Thoracic aorta (tissue), 2 donors: Measurements from ENCODE around the gene PSMA8. TPM values are rescaled to one million over a fixed set of nuclear protein-coding genes. Genes with fewer than 3 reads are reported as not detected.
"Not testable (repeated sequence)": the region's sequence is repeated elsewhere in the genome, so short reads cannot be mapped to it uniquely, and the experiment has no call there.

ENCODE experiments used
- ATAC-seq: fragments of 150-250 bp; one replicate; pipeline ENCODE4 v1.8.0; 2017; ENCODE audit warnings: low read depth; ENCODE audit not compliant: insufficient number of reproducible peaks, low FRiP score
- DNase-seq: peaks from one replicate; pipeline ENCODE4 v3.0.0-alpha.2; 2020; ENCODE audit warnings: low spot score
- H3K27ac ChIP-seq, 2 donors: fragments of 200-600 bp; sonication (generic); 1 replicate in 1 of 2; 2 replicates in 1 of 2; pipeline ENCODE4 v1.5.1; 2016; ENCODE audit warnings: mild to moderate bottlenecking in 2 of 2, moderate library complexity in 2 of 2
- H3K27me3 ChIP-seq: fragments of 200-600 bp; sonication (generic); replicated peaks from 2 replicates; pipeline ENCODE4 v1.6.0; 2016; ENCODE audit warnings: mild to moderate bottlenecking; ENCODE audit not compliant: insufficient read depth
- H3K36me3 ChIP-seq: fragments of 200-600 bp; sonication (generic); one replicate; pipeline ENCODE4 v1.5.1; 2016
- H3K4me1 ChIP-seq, 2 donors: fragments of 200-600 bp; sonication (generic); 1 replicate in 1 of 2; 2 replicates in 1 of 2; pipeline versions ENCODE4 v1.5.1 to v1.6.0; 2016; ENCODE audit warnings: low read depth in 2 of 2, mild to moderate bottlenecking in 1 of 2; ENCODE audit not compliant: control insufficient read depth in 1 of 2
- H3K4me3 ChIP-seq: fragments of 200-600 bp; sonication (generic); 2 replicates; pipeline ENCODE4 v1.5.1; 2016; ENCODE audit warnings: mild to moderate bottlenecking
- H3K9me3 ChIP-seq: fragments of 200-600 bp; sonication (generic); 2 replicates; pipeline ENCODE4 v1.5.1; 2016
- total RNA-seq, 2 donors: library from RNA; depleted of rRNA; stranded (reverse); fragments of >200 nt; gene quantifications; one replicate each; pipeline versions ENCODE4 v1.1.0 to v1.2.3, GENCODE V29; 2016
- TF ChIP-seq, protein P1 (sequence below): fragments of 200-600 bp; sonication (generic); IDR thresholded peaks from one replicate; pipeline ENCODE4 v1.5.1; 2019; ENCODE audit warnings: antibody characterized with exemption

PSMA8 gene
- total RNA-seq, 2 donors from 2014 or later: not detected

- TF ChIP-seq, protein P1, sequence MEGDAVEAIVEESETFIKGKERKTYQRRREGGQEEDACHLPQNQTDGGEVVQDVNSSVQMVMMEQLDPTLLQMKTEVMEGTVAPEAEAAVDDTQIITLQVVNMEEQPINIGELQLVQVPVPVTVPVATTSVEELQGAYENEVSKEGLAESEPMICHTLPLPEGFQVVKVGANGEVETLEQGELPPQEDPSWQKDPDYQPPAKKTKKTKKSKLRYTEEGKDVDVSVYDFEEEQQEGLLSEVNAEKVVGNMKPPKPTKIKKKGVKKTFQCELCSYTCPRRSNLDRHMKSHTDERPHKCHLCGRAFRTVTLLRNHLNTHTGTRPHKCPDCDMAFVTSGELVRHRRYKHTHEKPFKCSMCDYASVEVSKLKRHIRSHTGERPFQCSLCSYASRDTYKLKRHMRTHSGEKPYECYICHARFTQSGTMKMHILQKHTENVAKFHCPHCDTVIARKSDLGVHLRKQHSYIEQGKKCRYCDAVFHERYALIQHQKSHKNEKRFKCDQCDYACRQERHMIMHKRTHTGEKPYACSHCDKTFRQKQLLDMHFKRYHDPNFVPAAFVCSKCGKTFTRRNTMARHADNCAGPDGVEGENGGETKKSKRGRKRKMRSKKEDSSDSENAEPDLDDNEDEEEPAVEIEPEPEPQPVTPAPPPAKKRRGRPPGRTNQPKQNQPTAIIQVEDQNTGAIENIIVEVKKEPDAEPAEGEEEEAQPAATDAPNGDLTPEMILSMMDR: no peak
- ATAC-seq (no peak), DNase-seq (no peak)
- Histone ChIP-seq H3K27me3 (no peaks in the 10 kb centered on the region), H3K36me3 (no peaks in the 10 kb centered on the region), H3K27ac (no peak overlapping the region), H3K4me3 (no peak overlapping the region), H3K9me3 (no peaks in the 10 kb centered on the region), H3K4me1 (no peaks in the 10 kb centered on the region)
These were observed 99.5 kb downstream of the PSMA8 start for GRCh38 chr18:26233208-26233607.

DNA sequence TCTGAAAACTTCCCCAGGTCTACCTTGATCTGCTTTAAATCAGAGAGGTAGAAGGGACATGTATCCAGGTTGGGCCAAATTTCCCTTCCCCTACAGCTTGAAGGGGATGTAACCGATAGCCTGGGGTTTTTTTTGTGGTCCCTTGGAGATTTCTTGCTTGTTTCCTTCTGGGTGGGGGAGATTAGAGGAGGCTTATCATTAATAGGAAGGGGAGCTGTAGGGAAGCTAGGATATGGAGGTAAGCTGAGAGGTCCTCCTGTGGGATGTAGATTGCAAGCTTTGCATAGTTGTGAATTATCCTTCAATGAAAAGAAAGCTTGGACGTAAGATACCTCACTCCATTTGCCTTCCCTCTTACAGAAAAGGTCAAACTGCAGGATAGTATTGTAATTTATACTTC lies 103.7 kb downstream of the PSMA8 start:
- H3K9me3 ChIP-seq, DNase-seq, H3K36me3 ChIP-seq, H3K27ac ChIP-seq, ATAC-seq, H3K27me3 ChIP-seq, H3K4me3 ChIP-seq, H3K4me1 ChIP-seq: not testable (repeated sequence)

- not testable (repeated sequence) for H3K4me3 ChIP-seq, H3K4me1 ChIP-seq, H3K27me3 ChIP-seq, H3K36me3 ChIP-seq, H3K27ac ChIP-seq, DNase-seq, ATAC-seq, H3K9me3 ChIP-seq
These were observed 105.0 kb downstream of the PSMA8 start for GRCh38 chr18:26238718-26239117.

DNA sequence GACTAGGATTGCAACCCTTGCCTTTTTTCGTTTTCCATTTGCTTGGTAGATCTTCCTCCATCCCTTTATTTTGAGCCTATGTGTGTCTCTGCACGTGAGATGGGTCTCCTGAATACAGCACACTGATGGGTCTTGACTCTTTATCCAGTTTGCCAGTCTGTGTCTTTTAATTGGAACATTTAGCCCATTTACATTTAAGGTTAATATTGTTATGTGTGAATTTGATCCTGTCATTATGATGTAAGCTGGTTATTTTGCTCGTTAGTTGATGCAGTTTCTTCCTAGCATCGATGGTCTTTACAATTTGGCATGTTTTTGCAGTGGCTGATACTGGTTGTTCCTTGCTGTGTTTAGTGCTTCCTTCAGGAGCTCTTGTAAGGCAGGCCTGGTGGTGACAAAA lies 108.7 kb downstream of the PSMA8 start:
- not testable (repeated sequence) for H3K36me3 ChIP-seq, H3K4me1 ChIP-seq, H3K4me3 ChIP-seq, H3K27ac ChIP-seq, H3K9me3 ChIP-seq, DNase-seq, ATAC-seq, H3K27me3 ChIP-seq

Other genes with a start within 250 kb of the PSMA8 start
- gene SS18, start 43.3 kb upstream of the PSMA8 start, total RNA-seq: 100 to 1,000 TPM in 1 of 2 donors, 10 to 100 TPM in 1; 85.0 to 118 TPM
- 10 to 100 TPM in 1 of 2 donors, 1 to 10 TPM in 1; 3.9 to 15.6 TPM for gene TAF4B, start 92.6 kb downstream of the PSMA8 start, total RNA-seq